GM23338 (cell line): ENCODE data around the gene IL6. TPM values are rescaled to one million over a fixed set of nuclear protein-coding genes. Genes with fewer than 3 reads are reported as not detected.

ENCODE experiments used
- ATAC-seq: fragments of 200-7000 bp; cut with Tn5 transposase; 3 replicates; pipeline ENCODE4 v1.9.1; 2020
- DNase-seq: peaks from one replicate; pipeline ENCODE4 v3.0.0-alpha.2; 2015; ENCODE audit warnings: low spot score
- H2AFZ ChIP-seq: fragments of 200-600 bp; sonication (generic); 2 replicates; pipeline ENCODE4 v1.8.0; 2016; ENCODE audit warnings: antibody characterized with exemption, mild to moderate bottlenecking, moderate library complexity
- H3F3A ChIP-seq: fragments of 200-600 bp; sonication (generic); replicated peaks from 2 replicates; pipeline ENCODE4 v1.8.0; 2017; ENCODE audit warnings: antibody characterized with exemption, mixed run types, low read depth
- H3K27ac ChIP-seq: fragments of 200-600 bp; sonication (generic); 2 replicates; pipeline ENCODE4 v1.6.1; 2016; ENCODE audit warnings: low read depth
- H3K27me3 ChIP-seq: fragments of 200-600 bp; sonication (generic); 2 replicates; pipeline ENCODE4 v1.8.0; 2016; ENCODE audit warnings: mild to moderate bottlenecking, mixed run types, moderate library complexity; ENCODE audit not compliant: insufficient read depth
- H3K36me3 ChIP-seq: fragments of 200-600 bp; sonication (generic); 2 replicates; pipeline ENCODE4 v1.8.0; 2016; ENCODE audit warnings: mild to moderate bottlenecking; ENCODE audit not compliant: insufficient read depth
- H3K4me1 ChIP-seq: fragments of 200-600 bp; sonication (generic); 2 replicates; pipeline ENCODE4 v1.8.0; 2016; ENCODE audit warnings: mild to moderate bottlenecking, moderate library complexity; ENCODE audit not compliant: insufficient read depth
- H3K4me2 ChIP-seq: fragments of 200-600 bp; sonication (generic); 2 replicates; pipeline ENCODE4 v1.7.1; 2017; ENCODE audit warnings: mixed run types
- H3K4me3 ChIP-seq: fragments of 200-600 bp; sonication (generic); 2 replicates; pipeline ENCODE4 v1.6.1; 2016; ENCODE audit warnings: mixed run types
- H3K79me2 ChIP-seq: fragments of 200-600 bp; sonication (generic); replicated peaks from 2 replicates; pipeline ENCODE4 v1.8.0; 2017; ENCODE audit warnings: mild to moderate bottlenecking; ENCODE audit not compliant: insufficient read depth
- H3K9me2 ChIP-seq: fragments of 200-600 bp; sonication (generic); 2 replicates; pipeline ENCODE4 v1.8.0; 2017; ENCODE audit not compliant: insufficient read depth
- H4K20me1 ChIP-seq: fragments of 200-600 bp; sonication (generic); replicated peaks from 2 replicates; pipeline ENCODE4 v1.8.0; 2017; ENCODE audit warnings: mild to moderate bottlenecking; ENCODE audit not compliant: insufficient read depth
- H3K27ac Mint-ChIP-seq: 2 replicates; pipeline ENCODE4 v1.8.0; 2020; ENCODE audit warnings: inconsistent platforms, mild to moderate bottlenecking, moderate library complexity, mixed read lengths
- H3K27me3 Mint-ChIP-seq: 3 replicates; pipeline ENCODE4 v1.8.0; 2022; ENCODE audit warnings: low read depth, mild to moderate bottlenecking, moderate library complexity, mixed read lengths, inconsistent platforms; ENCODE audit not compliant: insufficient read depth, poor library complexity
- H3K36me3 Mint-ChIP-seq: 3 replicates; pipeline ENCODE4 v1.8.0; 2021; ENCODE audit warnings: low read depth, mild to moderate bottlenecking, inconsistent platforms, moderate library complexity, mixed read lengths
- H3K4me1 Mint-ChIP-seq: 3 replicates; pipeline ENCODE4 v1.8.0; 2020; ENCODE audit warnings: mild to moderate bottlenecking, inconsistent platforms, mixed read lengths
- H3K4me3 Mint-ChIP-seq: 3 replicates; pipeline ENCODE4 v1.8.0; 2021; ENCODE audit warnings: moderate library complexity, mild to moderate bottlenecking, inconsistent platforms, mixed read lengths
- H3K9me3 Mint-ChIP-seq: 3 replicates; pipeline ENCODE4 v1.8.0; 2020; ENCODE audit warnings: moderate library complexity, mild to moderate bottlenecking, inconsistent platforms, mixed read lengths
- CREB1 ChIP-seq: fragments of 250-450 bp; sonication (Bioruptor Pico); IDR thresholded peaks from 2 replicates; pipeline ENCODE4 v1.5.0; 2020; ENCODE audit warnings: low read depth, mild to moderate bottlenecking, moderate library complexity
- CTCF ChIP-seq, 2 experiments: fragments of 200-600 bp in 1 of 2; sonication (generic) in 1 of 2; conservative IDR thresholded peaks; 2 replicates each; pipeline versions ENCODE4 v1.5.1 to v1.6.1; 2016 to 2017; ENCODE audit warnings: antibody characterized with exemption in 2 of 2, low read depth in 2 of 2, mild to moderate bottlenecking in 2 of 2, moderate library complexity in 1 of 2
- EZH2 ChIP-seq: fragments of 200-600 bp; sonication (generic); IDR thresholded peaks from one replicate; pipeline ENCODE4 v1.8.0; 2017; ENCODE audit warnings: antibody characterized with exemption, mild to moderate bottlenecking, low read depth; ENCODE audit not compliant: unreplicated experiment
- EZH2phosphoT487 ChIP-seq: fragments of 200-600 bp; sonication (generic); IDR thresholded peaks from one replicate; pipeline ENCODE4 v1.8.1; 2018; ENCODE audit warnings: antibody characterized with exemption; ENCODE audit not compliant: unreplicated experiment
- JUNB ChIP-seq: IDR thresholded peaks from one replicate; pipeline ENCODE4 v1.6.1; 2016; ENCODE audit warnings: antibody characterized with exemption; ENCODE audit not compliant: unreplicated experiment
- NANOG ChIP-seq: IDR thresholded peaks from 2 replicates; pipeline ENCODE4 v1.6.1; 2016; ENCODE audit warnings: antibody characterized with exemption, borderline replicate concordance
- REST ChIP-seq: IDR thresholded peaks from one replicate; pipeline ENCODE4 v1.6.1; 2018; ENCODE audit warnings: antibody characterized with exemption; ENCODE audit not compliant: unreplicated experiment
- STAT1 ChIP-seq: IDR thresholded peaks from one replicate; pipeline ENCODE4 v1.6.1; 2016; ENCODE audit warnings: antibody characterized with exemption; ENCODE audit not compliant: unreplicated experiment
- ZNF114 ChIP-seq: fragments of 250-450 bp; sonication (Bioruptor Pico); IDR thresholded peaks from 2 replicates; pipeline ENCODE4 v1.5.0; 2020; ENCODE audit warnings: mild to moderate bottlenecking, moderate library complexity
- ZNF331 ChIP-seq: fragments of 250-450 bp; sonication (Bioruptor Pico); IDR thresholded peaks from 2 replicates; pipeline ENCODE4 v1.5.0; 2020; ENCODE audit warnings: low read depth, mild to moderate bottlenecking, moderate library complexity
- ZNF462 ChIP-seq: fragments of 250-450 bp; sonication (Bioruptor Pico); IDR thresholded peaks from 2 replicates; pipeline ENCODE4 v1.5.0; 2020; ENCODE audit warnings: mild to moderate bottlenecking, moderate library complexity
- polyA plus RNA-seq: library from polyadenylated mRNA; unstranded; fragments of >200 nt; fragmentation: Nextera tagmentation; extraction: Ambion mirVana; gene quantifications from 2 replicates; pipeline ENCODE4 v1.2.1, GENCODE V29; 2016
- total RNA-seq: library from RNA; depleted of rRNA; stranded (reverse); fragments of >200 nt; shearing (Covaris generic); gene quantifications from 2 replicates; pipeline ENCODE4 v1.2.3, GENCODE V29; 2014

Gene IL6
- total and polyA plus RNA-seq, 2 experiments from 2014 or later: 1.6 TPM; not detected in 1

GRCh38 chr7:22680482-22680911 is 46.5 kb upstream of the IL6 start:
- H3F3A ChIP-seq: no peaks in the 10 kb centered on the region
- ATAC-seq: no peak
- Mint-ChIP-seq H3K27me3 (no peaks in the 10 kb centered on the region), H3K27ac (no peak overlapping the region), H3K4me1 (peaks cover 5% of the 10 kb centered on the region; the same call in 2 of the 3 replicates), H3K36me3 (no peaks in the 10 kb centered on the region; the same call in 2 of the 3 replicates), H3K4me3 (no peak overlapping the region), H3K9me3 (no peaks in the 10 kb centered on the region)
- H3K36me3 ChIP-seq: no peaks in the 10 kb centered on the region; the same call in 1 of the 2 replicates
- H3K4me1 ChIP-seq: no peaks in the 10 kb centered on the region
- no peak overlapping the region for H3K4me3 ChIP-seq
- no peaks in the 10 kb centered on the region for H3K27me3 ChIP-seq
- peaks cover 9% of the 10 kb centered on the region for H3K9me2 ChIP-seq
- no peak for TF ChIP-seq CTCF (conservative IDR thresholded peaks at IDR 0.05; ENCODE audit: low read depth in 2 of 2)
- no peak for TF ChIP-seq ZNF331 (CRISPR knock-in tag)
- no peak for TF ChIP-seq REST
- TF ChIP-seq CREB1 (CRISPR knock-in tag): no peak
- no peak for TF ChIP-seq ZNF462
- TF ChIP-seq STAT1: no peak
- no peak for TF ChIP-seq EZH2
- TF ChIP-seq NANOG: no peak
- TF ChIP-seq JUNB: no peak
- no peak for TF ChIP-seq EZH2phosphoT487
- TF ChIP-seq ZNF114 (CRISPR knock-in tag): no peak
- H3K4me2 ChIP-seq: no peak overlapping the region
- no peaks in the 10 kb centered on the region for H4K20me1 ChIP-seq
- H3K79me2 ChIP-seq: no peaks in the 10 kb centered on the region
- H2AFZ ChIP-seq: no peak overlapping the region
- no peak for DNase-seq
- no peak overlapping the region for H3K27ac ChIP-seq
